Dermis blood vessel endothelial cell (primary cell): Measurements from ENCODE around the gene RGS12. TPM values are rescaled to one million over a fixed set of nuclear protein-coding genes. Genes with fewer than 3 reads are reported as not detected.

Experiments used
- DNase-seq: peaks from one replicate; pipeline ENCODE4 v3.0.0; 2010
- total RNA-seq: library from RNA; depleted of rRNA; stranded (reverse); fragments of >200 nt; gene quantifications from 2 replicates; pipeline ENCODE4 v1.2.3, GENCODE V29; 2014

RGS12 gene
- total RNA-seq, 1 donor from 2014 or later: 56.3 TPM

DNA sequence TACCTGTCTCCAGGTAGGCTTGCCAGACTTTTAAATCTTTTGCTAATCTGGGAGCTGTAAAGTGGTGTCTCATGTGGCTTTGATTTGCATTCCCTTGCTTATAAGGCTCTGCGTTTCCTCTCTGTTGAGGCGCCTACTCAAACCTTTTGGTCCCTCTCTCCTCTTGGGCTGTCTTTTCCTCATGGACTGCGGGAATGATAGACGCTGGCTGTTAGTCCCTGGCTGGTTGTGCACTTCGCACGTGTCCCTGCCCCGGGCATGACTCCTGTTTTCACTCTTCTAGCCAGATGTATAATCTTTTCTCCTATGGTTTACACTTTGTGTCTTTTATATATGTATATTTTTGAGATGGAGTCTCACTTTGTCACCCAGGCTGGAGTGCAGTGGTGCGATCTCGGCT, 39.7 kb downstream of the RGS12 start:
- no peak for DNase-seq

DNA sequence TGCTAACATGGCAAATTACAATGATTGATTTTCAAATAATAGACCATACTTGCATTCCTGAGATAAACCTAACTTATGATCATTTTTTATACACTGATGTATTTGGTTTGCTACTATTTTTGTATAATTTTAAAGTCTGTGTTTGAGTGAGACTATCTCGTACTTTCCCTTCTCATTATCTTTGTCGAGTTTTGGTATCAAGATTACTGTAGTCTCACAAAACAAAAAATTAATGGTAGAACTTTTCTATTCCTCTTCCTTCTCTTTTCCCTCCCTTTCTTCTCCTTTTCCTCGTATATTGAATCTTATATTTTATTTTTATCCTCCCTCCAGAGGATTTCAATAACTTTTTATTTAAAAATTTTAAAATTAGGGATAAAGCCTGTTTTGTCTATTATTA, 41.5 kb downstream of the RGS12 start:
- no peak for DNase-seq

DNA sequence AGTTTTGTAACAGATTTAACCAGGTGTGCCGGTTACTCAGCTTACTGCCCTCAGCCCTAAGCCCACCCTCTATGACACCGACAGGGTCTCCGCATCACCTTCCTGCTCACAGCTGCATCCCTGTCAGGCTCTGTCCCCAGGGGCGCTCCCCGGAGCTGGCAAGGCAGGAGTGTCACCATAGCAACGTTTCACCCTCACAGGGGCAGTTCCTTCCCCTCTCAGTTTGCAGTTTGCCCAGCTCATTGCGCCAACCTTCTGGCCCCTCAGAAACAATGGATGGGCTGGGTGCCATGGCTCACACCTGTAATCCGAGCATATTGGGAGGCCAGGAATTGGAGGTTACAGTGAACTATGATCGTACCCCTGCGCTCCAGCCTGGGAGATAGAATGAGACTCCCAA, 42.6 kb downstream of the RGS12 start:
- peak; percentile 59 for DNase-seq

DNA sequence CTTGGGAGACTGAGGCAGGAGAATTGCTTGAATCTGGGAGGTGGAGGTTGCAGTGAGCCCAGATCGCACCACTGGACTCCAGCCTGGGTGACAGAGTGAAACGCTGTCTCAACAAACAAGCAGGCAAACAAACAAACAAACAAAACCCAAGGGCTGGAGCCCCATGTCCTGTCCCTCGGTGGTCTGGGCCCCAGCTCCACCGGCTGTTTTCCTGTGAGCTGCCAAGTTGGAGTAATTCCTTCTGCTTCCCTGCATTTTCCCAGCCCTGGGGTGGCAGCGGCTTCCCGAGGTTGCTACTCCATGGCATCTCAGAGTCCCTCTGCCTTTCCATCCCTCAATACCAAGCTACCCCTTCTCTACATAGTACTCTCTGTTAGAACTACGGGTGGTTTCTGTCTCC, 43.2 kb downstream of the RGS12 start:
- no peak for DNase-seq

DNA sequence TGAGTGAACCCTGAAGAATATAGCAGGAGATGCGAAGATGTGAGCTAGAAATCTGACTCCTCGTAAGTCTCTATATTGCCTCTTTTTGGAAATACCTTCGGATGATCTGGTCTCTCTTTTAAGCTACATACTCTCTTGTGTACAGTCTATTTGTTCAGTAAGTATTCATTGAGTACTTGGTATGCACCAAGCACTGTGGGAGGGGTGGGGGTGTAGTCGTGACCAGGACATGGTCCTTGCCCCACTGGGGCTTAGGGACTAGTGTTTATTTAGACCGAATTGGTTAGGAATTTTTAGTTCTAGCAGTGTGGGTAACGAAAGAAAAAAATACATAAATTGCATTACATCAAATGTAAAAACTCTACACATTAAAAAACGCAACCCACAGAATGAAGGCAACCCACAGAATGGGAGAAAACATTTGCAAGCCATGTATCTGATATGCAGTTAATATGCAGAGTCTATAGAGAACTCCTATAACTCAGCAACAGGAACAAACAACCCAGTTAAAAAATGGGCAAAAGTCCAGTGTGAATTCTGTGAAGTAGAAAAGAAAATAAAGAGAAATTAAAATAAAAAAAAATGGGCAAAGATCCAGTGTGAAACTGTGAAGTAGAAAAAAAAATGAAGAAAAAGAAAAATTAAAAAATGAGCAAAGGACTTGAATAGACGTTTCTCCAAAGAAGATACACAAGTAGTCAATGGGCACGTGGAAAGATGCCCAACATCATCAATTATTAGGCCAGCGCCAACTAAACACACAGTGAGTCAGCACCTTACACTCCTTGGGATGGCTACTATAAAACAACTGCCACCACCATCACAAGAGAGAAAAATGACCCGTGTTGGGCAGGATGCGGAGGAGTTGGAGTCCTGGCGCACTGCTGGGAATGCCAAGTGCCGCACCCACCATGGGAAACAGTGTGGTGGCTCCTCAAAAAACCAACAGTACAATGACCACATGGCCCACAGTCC, 43.8 kb downstream of the RGS12 start:
- DNase-seq: no peak

DNA sequence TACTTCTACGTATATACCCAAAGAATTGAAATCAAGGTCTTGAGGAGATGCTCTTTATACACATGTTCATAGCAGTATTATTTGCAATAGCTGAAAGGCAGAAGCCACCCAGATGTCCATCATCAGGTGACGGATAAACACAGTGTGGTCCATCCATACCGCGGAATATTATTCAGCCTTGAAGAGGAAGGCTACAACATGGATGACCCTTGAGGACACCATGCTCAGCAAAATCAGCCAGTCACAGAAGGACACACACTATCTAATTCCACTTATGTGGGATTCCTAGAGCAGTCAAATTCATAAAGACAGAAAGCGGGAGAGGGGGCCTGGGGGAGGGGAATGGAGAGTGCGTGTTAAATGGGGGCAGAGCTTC, 44.5 kb downstream of the RGS12 start:
- no peak for DNase-seq

DNA sequence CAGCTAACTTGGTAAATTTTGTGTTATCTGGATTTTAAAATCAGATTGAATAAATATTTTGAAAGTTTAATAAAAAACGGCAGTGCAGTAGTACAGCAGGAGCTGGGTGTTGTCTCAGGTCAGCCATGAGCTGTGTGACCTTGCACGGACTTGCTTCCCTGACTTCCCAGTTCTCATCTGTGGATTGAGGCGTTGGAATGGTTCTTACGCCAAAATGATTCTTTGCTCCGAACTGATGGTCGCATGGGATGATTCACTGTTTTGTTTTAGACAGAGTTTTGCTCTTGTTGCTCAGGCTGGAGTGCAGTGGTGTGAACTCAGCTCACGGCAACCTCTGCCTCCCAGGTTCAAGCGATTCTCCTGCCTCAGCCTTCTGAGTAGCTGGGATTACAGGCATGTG, 45.0 kb downstream of the RGS12 start:
- DNase-seq: no peak

DNA sequence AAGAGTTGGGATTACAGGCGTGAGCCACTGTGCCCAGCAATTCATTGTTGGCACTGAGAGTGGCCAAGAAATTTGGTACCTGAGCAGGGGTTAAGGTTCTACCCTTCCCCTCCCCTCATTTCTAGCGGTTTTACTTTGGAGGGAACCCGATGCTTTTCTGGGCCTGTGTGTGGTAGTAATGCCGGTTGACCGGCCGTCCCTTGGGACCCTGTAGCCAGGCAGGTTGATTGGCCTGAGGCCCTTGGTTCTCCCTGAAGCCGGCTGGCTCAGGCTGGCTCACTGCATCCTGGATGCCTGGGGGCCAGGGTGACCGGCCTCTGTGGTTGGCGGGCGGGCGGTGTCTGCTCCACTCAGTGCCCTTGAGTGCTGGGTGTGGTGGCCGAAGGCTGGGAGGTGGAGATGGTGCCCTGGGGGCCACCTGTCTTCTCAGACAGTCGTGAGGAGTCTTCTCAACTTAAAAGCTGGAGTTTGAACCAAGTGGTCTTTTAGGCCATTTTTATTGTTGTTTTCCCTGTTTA, 45.6 kb downstream of the RGS12 start:
- DNase-seq: no peak

DNA sequence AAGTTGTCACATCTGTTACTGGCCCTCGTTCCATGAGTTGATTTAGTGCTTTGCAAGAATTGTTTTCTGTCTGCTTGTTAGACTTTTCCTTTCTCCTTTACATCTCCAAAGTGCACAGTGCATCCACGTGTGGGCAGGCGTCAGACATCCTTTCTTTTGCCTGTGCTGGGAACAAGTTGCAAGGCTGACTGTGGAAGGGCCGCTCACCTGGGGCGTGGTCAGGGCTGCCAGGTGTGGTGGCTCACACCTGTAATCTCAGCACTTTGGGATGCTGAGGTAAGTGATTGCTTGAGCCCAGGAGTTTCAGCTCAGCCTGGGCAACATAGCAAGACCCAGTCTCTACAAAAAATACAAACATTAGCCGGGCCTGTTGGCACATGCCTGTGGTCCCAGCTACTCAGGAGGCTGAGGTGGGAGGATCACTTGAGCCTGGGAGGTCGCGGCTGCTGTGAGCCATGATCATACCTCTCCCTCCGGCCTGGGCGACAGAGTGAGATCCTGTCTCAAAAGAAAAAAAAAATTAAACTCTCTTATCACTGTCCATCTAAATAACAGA, 46.2 kb downstream of the RGS12 start:
- no peak for DNase-seq

DNA sequence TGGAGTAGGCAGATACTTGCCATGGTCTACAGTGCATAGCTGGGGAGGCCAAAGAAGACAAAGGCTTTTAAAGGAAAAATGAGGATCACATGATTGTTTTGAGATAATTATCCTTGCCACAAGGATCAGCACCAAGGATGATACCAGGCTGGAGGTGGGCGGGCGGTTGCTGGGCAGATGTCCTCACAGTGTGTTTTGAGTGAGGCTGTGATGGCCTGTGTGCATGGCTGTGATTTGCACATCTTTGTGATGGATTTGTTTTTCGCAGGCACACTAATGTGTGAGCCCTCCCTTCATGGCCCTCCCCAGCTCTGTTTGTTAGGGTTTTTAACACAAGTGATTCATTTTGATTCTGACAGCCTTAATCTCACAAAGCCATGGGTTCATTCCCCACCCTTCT, 46.8 kb downstream of the RGS12 start:
- DNase-seq: no peak

DNA sequence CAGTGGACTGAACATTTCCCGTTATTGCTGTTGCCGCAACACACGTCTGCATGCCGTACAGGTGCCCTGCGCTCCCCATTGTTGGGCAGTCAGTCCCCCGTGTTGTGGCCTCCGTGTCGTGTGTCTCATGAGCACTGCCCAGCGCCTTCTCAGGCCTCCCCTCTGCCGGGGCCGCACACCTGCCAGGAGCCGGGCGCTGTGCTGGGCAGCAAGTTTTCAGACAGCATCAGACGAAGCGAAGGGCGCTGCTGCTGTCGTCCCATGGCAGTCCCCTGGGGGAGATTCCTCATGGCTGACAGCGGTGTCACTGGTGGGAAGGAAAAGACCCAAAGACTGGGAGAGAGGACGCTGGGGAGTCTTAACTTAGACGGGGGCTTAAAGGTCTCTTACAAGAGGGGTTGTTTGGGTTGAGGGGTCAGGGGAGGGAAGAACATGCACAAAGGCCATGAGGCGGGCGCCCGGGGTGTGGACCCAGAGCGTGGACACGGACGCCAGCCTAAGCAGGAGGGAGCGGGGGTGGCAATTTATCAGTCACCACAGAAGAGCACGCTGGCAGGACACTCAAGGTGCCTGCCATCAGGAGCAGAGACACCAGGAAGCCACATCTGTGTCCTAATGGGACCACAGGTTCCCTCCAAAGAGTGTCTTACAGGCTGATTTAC, 47.3 kb downstream of the RGS12 start:
- DNase-seq: no peak

DNA sequence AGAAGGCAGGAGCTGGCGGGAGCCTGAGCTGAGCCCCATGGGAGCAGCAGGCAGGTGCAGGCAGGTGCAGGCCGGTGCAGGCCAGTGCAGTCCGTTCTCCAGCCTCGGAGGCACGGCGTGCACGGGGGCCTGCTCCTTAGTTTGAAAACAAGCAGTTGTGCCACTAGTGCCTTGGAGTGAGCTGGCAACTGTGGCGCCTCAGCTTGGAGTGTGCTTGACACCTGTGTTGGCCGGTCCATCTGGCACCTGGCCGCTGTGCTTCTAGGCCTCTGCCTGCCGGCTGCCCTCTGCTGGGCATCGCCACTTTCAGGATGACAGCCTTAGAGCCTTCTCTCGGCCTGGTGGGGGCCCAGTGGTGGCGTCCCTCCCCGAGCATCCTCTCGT, 47.9 kb downstream of the RGS12 start:
- DNase-seq: no peak

DNA sequence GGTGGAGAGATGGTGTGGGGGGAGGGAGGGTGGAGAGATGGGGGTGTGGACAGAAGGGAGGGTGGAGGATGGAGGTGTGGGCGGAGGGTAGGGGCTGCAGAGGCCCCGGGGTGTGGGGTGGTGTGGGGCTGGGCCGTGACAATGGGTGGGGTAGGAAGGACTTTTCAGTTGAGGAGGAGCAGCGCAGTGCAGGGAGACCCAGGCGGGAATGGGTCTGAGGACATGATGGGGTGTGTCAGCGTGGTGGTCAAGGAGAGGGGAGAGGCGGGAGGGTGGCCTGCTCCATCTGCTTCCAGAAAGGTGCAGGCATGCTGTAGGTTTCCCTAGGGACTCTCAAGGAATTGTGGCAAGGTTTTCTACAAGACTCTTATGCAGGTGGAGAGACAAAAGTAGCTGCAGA, 48.9 kb downstream of the RGS12 start:
- DNase-seq: peak; percentile 23

DNA sequence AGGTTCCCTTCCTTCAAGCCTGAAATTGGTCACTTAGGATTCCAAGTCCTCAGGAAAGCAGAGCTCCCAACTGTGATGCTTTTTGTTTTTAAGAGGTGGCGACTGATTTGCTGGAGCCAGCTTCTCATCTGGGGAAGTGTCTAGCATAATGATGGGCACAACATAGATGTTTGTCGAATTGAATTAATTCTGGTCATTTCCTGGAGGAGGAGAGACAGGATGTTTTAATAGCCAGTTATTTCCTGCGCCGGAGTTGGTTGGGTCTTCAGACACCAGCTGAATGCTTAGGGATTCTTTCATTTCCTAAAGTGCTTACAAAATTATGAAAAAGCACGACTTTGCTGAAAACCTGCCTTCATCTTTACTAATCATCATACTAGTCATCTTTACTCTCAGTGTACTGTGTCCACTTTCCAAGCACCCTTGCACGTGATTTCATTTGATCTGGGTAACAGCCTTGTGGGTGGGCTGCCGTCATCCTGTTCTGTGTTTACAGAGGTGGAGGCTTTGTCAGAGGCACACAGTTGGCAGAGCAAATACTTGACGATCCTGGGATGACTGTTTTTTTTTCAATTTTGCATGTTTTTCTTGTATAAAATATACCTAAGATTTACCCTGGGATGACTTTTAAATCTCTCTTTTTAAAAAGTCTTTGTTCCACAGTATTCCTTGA, 49.5 kb downstream of the RGS12 start:
- peak; percentile 70 for DNase-seq

Other genes with a start within 250 kb of the RGS12 start
- not detected in 2 replicates for gene HTT-AS, start 218.5 kb upstream of the RGS12 start, total RNA-seq
- 43.9 and 73.8 TPM in 2 replicates for gene HTT, start 218.3 kb upstream of the RGS12 start, total RNA-seq
- gene MSANTD1, start 43.9 kb upstream of the RGS12 start, total RNA-seq: 0.19 and 0.34 TPM in 2 replicates
- 0.28 and 0.51 TPM in 2 replicates for gene HGFAC, start 148.9 kb downstream of the RGS12 start, total RNA-seq
- 0.17 TPM in 1 of 2 replicates, not detected in the other for gene DOK7, start 170.3 kb downstream of the RGS12 start, total RNA-seq
- gene LRPAP1, start 239.4 kb downstream of the RGS12 start, total RNA-seq: 120 and 175 TPM in 2 replicates